Omental fat pad (tissue), 4 donors: Measurements from ENCODE around the gene ATP6V0A1. TPM values are rescaled to one million over a fixed set of nuclear protein-coding genes. Genes with fewer than 3 reads are reported as not detected.
A peak's percentile ranks its signal among the peaks of the same experiment; 100 is the strongest.
"Not testable (repeated sequence)": the region's sequence is repeated elsewhere in the genome, so short reads cannot be mapped to it uniquely, and the experiment has no call there.

Experiments used
- ATAC-seq: fragments of 150-250 bp; one replicate; pipeline ENCODE4 v1.9.1; 2016; ENCODE audit warnings: mild to moderate bottlenecking, moderate library complexity; ENCODE audit not compliant: low FRiP score
- DNase-seq: peaks from one replicate; pipeline ENCODE4 v3.0.0-alpha.2; 2019; ENCODE audit warnings: low spot score
- CTCF ChIP-seq, 3 donors: fragments of 450-650 bp; IDR thresholded peaks; one replicate each; pipeline ENCODE4 v1.5.1; 2016 to 2017; ENCODE audit warnings: antibody characterized with exemption in 3 of 3, mild to moderate bottlenecking in 3 of 3, moderate library complexity in 2 of 3
- total RNA-seq, 4 donors: library from RNA; depleted of rRNA; stranded (reverse); fragments of >200 nt; gene quantifications; one replicate each; pipeline ENCODE4 v1.1.0, GENCODE V29; 2016

ATP6V0A1 gene
- total RNA-seq, 4 donors from 2014 or later, result 76.7 to 106 (median 89.2) TPM

- ATAC-seq, result no peak
- TF ChIP-seq CTCF (IDR thresholded peaks at IDR 0.05), result no peak
- no peak for DNase-seq
Measured at GRCh38 chr17:42414704-42415409, 43.8 kb upstream of the ATP6V0A1 start.

GRCh38 chr17:42417981-42418380, 40.7 kb upstream of the ATP6V0A1 start:
- ATAC-seq, DNase-seq: not testable (repeated sequence)

- TF ChIP-seq CTCF (IDR thresholded peaks at IDR 0.05), result no peak
- ATAC-seq (no peak), DNase-seq (no peak)
Measured at GRCh38 chr17:42421136-42421506, 37.6 kb upstream of the ATP6V0A1 start.

GRCh38 chr17:42421507-42422338, 37.0 kb upstream of the ATP6V0A1 start:
- TF ChIP-seq CTCF (IDR thresholded peaks at IDR 0.05), result no peak
- peak; percentile 71 for ATAC-seq

GRCh38 chr17:42422412-42422957, 36.2 kb upstream of the ATP6V0A1 start:
- peak; percentile 2 for ATAC-seq
- no peak for DNase-seq
- no peak for TF ChIP-seq CTCF (IDR thresholded peaks at IDR 0.05)

More at GRCh38 chr17:42421507-42422338, 37.0 kb upstream of the ATP6V0A1 start:
- peak; percentile 42 for DNase-seq

GRCh38 chr17:42422958-42423712, 35.5 kb upstream of the ATP6V0A1 start, which contains the start of gene CAVIN1:
Gene CAVIN1 (minus strand): TSS chr17:42423256. CDS start chr17:42423097, 159 bp downstream.
- peak; percentile 93 for DNase-seq
- ATAC-seq, result peak; percentile 86
- TF ChIP-seq CTCF (IDR thresholded peaks at IDR 0.05), result no peak

- ATAC-seq, result no peak
- DNase-seq, result no peak
- no peak for TF ChIP-seq CTCF (IDR thresholded peaks at IDR 0.05)
Measured at GRCh38 chr17:42423766-42424165, 34.9 kb upstream of the ATP6V0A1 start.
